ENCODE data around the gene SIVA1.

SIVA1 gene

GRCh38 chr14:104710071-104710735 is 42.7 kb upstream of the SIVA1 start:
- H3K36me3 ChIP-seq (ENCODE audit: low read depth) = peaks cover 77% of the 10 kb centered on the region
- H3K9me3 ChIP-seq (ENCODE audit: severe bottlenecking) = no peaks in the 10 kb centered on the region
- H3K4me3 ChIP-seq (ENCODE audit: severe bottlenecking) = no peak overlapping the region
- H3K4me1 ChIP-seq (ENCODE audit: insufficient read depth, poor library complexity, severe bottlenecking) = no peaks in the 10 kb centered on the region
- no peak for TF ChIP-seq CTCF (IDR thresholded peaks at IDR 0.05; ENCODE audit: poor library complexity, severe bottlenecking)
- no peak overlapping the region for H3K27ac ChIP-seq (ENCODE audit: poor library complexity, severe bottlenecking)
- ATAC-seq (ENCODE audit: low read depth) (no peak), DNase-seq (ENCODE audit: low spot score) (no peak)
- H3K27me3 ChIP-seq (ENCODE audit: insufficient read depth, poor library complexity, severe bottlenecking) = no peaks in the 10 kb centered on the region

DNA sequence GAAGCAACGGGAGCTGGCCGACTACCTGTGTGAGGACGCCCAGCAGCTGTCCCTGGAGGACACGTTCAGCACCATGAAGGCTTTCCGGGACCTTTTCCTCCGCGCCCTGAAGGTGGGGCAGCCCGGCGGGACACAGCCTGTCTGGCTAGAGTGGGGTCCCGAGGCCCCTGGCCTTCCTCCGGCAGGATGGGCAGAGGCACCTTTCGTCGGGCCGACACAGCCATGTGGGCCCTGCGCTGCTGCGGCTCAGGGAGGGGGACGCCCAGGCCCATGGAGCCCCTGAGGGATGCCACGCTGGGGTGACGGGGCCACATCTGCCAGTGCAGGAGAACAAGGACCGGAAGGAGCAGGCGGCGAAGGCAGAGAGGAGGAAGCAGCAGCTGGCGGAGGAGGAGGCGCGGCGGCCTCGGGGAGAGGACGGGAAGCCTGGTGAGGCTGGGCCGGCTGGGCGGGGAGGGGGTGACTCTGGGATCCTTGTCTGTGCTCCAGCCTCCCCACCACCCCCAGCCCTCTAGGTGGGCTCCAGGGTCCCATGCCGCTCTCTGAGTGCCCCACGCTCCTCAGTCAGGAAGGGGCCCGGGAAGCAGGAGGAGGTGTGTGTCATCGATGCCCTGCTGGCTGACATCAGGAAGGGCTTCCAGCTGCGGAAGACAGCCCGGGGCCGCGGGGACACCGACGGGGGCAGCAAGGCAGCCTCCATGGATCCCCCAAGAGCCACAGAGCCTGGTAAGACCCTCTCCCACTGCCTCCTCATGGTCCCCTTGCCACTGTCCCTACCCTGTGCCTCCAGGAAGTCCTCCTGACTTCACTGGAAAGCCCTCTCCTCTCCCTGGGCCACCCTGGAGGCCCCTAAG is 39.8 kb upstream of the SIVA1 start:
- TF ChIP-seq CTCF (IDR thresholded peaks at IDR 0.05; ENCODE audit: poor library complexity, severe bottlenecking) = no peak
- no peak overlapping the region for H3K27ac ChIP-seq (ENCODE audit: poor library complexity, severe bottlenecking)
- no peaks in the 10 kb centered on the region for H3K4me1 ChIP-seq (ENCODE audit: insufficient read depth, poor library complexity, severe bottlenecking)
- DNase-seq (ENCODE audit: low spot score) (no peak), ATAC-seq (ENCODE audit: low read depth) (no peak)
- peaks cover 89% of the 10 kb centered on the region for H3K36me3 ChIP-seq (ENCODE audit: low read depth)
- H3K4me3 ChIP-seq (ENCODE audit: severe bottlenecking) = no peak overlapping the region
- no peaks in the 10 kb centered on the region for H3K27me3 ChIP-seq (ENCODE audit: insufficient read depth, poor library complexity, severe bottlenecking)
- H3K9me3 ChIP-seq (ENCODE audit: severe bottlenecking) = no peaks in the 10 kb centered on the region

DNA sequence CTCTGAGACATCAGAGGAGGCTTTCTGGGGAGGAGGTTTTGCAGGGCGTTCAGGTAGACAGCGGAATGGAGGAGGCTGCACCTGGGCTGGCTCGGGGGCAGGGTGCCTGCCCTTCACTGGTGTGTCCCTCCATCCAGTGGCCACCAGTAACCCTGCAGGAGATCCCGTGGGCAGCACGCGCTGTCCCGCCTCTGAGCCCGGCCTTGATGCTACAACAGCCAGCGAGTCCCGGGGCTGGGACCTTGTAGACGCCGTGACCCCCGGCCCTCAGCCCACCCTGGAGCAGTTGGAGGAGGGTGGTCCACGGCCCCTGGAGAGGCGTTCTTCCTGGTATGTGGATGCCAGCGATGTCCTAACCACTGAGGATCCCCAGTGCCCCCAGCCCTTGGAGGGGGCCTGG is 38.9 kb upstream of the SIVA1 start:
- H3K4me3 ChIP-seq (ENCODE audit: severe bottlenecking) = no peak overlapping the region
- peaks cover 90% of the 10 kb centered on the region for H3K36me3 ChIP-seq (ENCODE audit: low read depth)
- no peaks in the 10 kb centered on the region for H3K9me3 ChIP-seq (ENCODE audit: severe bottlenecking)
- no peak for ATAC-seq (ENCODE audit: low read depth)
- DNase-seq (ENCODE audit: low spot score) = no peak
- no peak overlapping the region for H3K27ac ChIP-seq (ENCODE audit: poor library complexity, severe bottlenecking)
- no peaks in the 10 kb centered on the region for H3K27me3 ChIP-seq (ENCODE audit: insufficient read depth, poor library complexity, severe bottlenecking)
- no peaks in the 10 kb centered on the region for H3K4me1 ChIP-seq (ENCODE audit: insufficient read depth, poor library complexity, severe bottlenecking)
- TF ChIP-seq CTCF (IDR thresholded peaks at IDR 0.05; ENCODE audit: poor library complexity, severe bottlenecking) = no peak

- ATAC-seq (ENCODE audit: low read depth) = no peak
- H3K4me1 ChIP-seq (ENCODE audit: insufficient read depth, poor library complexity, severe bottlenecking) = no peaks in the 10 kb centered on the region
- H3K36me3 ChIP-seq (ENCODE audit: low read depth) = peaks cover 89% of the 10 kb centered on the region
These were observed 38.3 kb upstream of the SIVA1 start for GRCh38 chr14:104714681-104715080.

More at GRCh38 chr14:104714681-104715080, 38.3 kb upstream of the SIVA1 start:
- H3K27ac ChIP-seq (ENCODE audit: poor library complexity, severe bottlenecking) = no peak overlapping the region
- no peaks in the 10 kb centered on the region for H3K27me3 ChIP-seq (ENCODE audit: insufficient read depth, poor library complexity, severe bottlenecking)
- no peak overlapping the region for H3K4me3 ChIP-seq (ENCODE audit: severe bottlenecking)
- no peaks in the 10 kb centered on the region for H3K9me3 ChIP-seq (ENCODE audit: severe bottlenecking)
- no peak for DNase-seq (ENCODE audit: low spot score)
- TF ChIP-seq CTCF (IDR thresholded peaks at IDR 0.05; ENCODE audit: poor library complexity, severe bottlenecking) = no peak
